Retinal pigment epithelial cell (primary cell): ENCODE data around the gene SLC45A1.

Experiments
- DNase-seq: peaks from one replicate; pipeline ENCODE4 v3.0.0-alpha.2; 2010; ENCODE audit warnings: low read depth
- H3K4me3 ChIP-seq: 2 replicates; pipeline ENCODE4 v1.5.1; 2011; ENCODE audit warnings: mild to moderate bottlenecking, low read length, control low read depth, moderate library complexity
- CTCF ChIP-seq: conservative IDR thresholded peaks from 2 replicates; pipeline ENCODE4 v1.5.1; 2011; ENCODE audit warnings: low read depth, low read length, control low read depth, inconsistent platforms

Gene SLC45A1

GRCh38 chr1:8354038-8354437 lies 36.1 kb downstream of the SLC45A1 start:
- no peak for DNase-seq
- no peak for TF ChIP-seq CTCF
- no peak overlapping the region for H3K4me3 ChIP-seq

GRCh38 chr1:8355439-8356255 lies 37.7 kb downstream of the SLC45A1 start:
- no peak for TF ChIP-seq CTCF
- no peak for DNase-seq
- H3K4me3 ChIP-seq = no peak overlapping the region

GRCh38 chr1:8356256-8357209 lies 38.6 kb downstream of the SLC45A1 start:
- no peak for TF ChIP-seq CTCF
- H3K4me3 ChIP-seq = no peak overlapping the region
- no peak for DNase-seq

GRCh38 chr1:8357329-8358101 lies 39.6 kb downstream of the SLC45A1 start:
- no peak for TF ChIP-seq CTCF
- no peak overlapping the region for H3K4me3 ChIP-seq
- DNase-seq = no peak

- H3K4me3 ChIP-seq = no peak overlapping the region
- no peak for DNase-seq
- no peak for TF ChIP-seq CTCF
Observed at GRCh38 chr1:8358241-8358896, 40.5 kb downstream of the SLC45A1 start.

GRCh38 chr1:8358897-8359616 lies 41.1 kb downstream of the SLC45A1 start:
- no peak for TF ChIP-seq CTCF
- no peak overlapping the region for H3K4me3 ChIP-seq
- DNase-seq = no peak
